Right ventricle myocardium inferior (tissue), 1 donor: ENCODE data around the gene SND1. TPM values are rescaled to one million over a fixed set of nuclear protein-coding genes. Genes with fewer than 3 reads are reported as not detected.
A peak's percentile ranks its signal among the peaks of the same experiment; 100 is the strongest.

Experiments
- ATAC-seq: fragments of 200-7000 bp; cut with Tn5 transposase; one replicate; pipeline ENCODE4 v1.9.1; 2020; ENCODE audit warnings: mild to moderate bottlenecking, moderate library complexity
- DNase-seq: peaks from one replicate; pipeline ENCODE4 v3.0.0; 2021; ENCODE audit errors: missing footprints
- intact Hi-C: fragments of 100-400 bp; cut with DNase I; formaldehyde crosslinking; loops from one replicate; pipeline ENCODE4 v1.11.0; 2022
- microRNA-seq: library from miRNA; unstranded; fragments of <30 nt; microRNA quantifications from one replicate; pipeline ENCODE4 v1.2.0, GENCODE V29; 2020
- total RNA-seq: library from RNA; stranded (reverse); fragmentation: NEBNext Ultra II Directional; extraction: Animal tissue kit (Norgen Biotek cat#: 25700); gene quantifications from one replicate; pipeline ENCODE4 v1.2.1, GENCODE V29; 2021
- donor health status: DM: no; HTN: yes; CAD: no; lungs with severe emphysema.

SND1 gene
- total RNA-seq, 1 donor from 2014 or later = 85.0 TPM

- no peak for ATAC-seq
- DNase-seq = no peak
- intact Hi-C loops = no loop called here
Observed at GRCh38 chr7:128131731-128132130, 479.7 kb downstream of the SND1 start.

- no peak for ATAC-seq
- no peak for DNase-seq
- intact Hi-C loops = no loop called here
Observed at GRCh38 chr7:128132426-128133069, 480.6 kb downstream of the SND1 start.

GRCh38 chr7:128135159-128135514 lies 483.1 kb downstream of the SND1 start:
- ATAC-seq (no peak), DNase-seq (no peak)
- intact Hi-C loops = loop anchor here (2.0 kb wide), 1 partner anchor 74 kb away; no protein-coding TSS in a partner anchor

- DNase-seq (peak; percentile 82), ATAC-seq (peak; percentile 85)
- intact Hi-C loops = loop anchor here (2.0 kb wide), 1 partner anchor 73 kb away; no protein-coding TSS in a partner anchor
Observed at GRCh38 chr7:128135515-128136214, 483.7 kb downstream of the SND1 start.

GRCh38 chr7:128136215-128136597 lies 484.2 kb downstream of the SND1 start:
- peak; percentile 14 for ATAC-seq
- intact Hi-C loops = no loop called here

GRCh38 chr7:128137181-128137580 lies 485.2 kb downstream of the SND1 start:
- ATAC-seq (no peak), DNase-seq (no peak)
- intact Hi-C loops = no loop called here

More at GRCh38 chr7:128136215-128136597, 484.2 kb downstream of the SND1 start:
- DNase-seq = no peak

GRCh38 chr7:128139406-128139805 lies 487.4 kb downstream of the SND1 start:
- DNase-seq = no peak
- intact Hi-C loops = no loop called here
- ATAC-seq = no peak

GRCh38 chr7:128141683-128142195 lies 489.7 kb downstream of the SND1 start:
- no peak for ATAC-seq
- intact Hi-C loops = no loop called here
- DNase-seq = no peak

Small RNA genes lying within 50 kb of the gene (microRNA-seq; reads per million reads assigned to microRNA genes)
- gene MIR593 = not detected

Other genes starting within 250 kb of the SND1 start
- 7.5 TPM for gene GCC1, start 66.6 kb upstream of the SND1 start, total RNA-seq
- gene ARF5, start 63.8 kb upstream of the SND1 start, total RNA-seq = 78.1 TPM
- gene FSCN3, start 58.5 kb upstream of the SND1 start, total RNA-seq = 0.38 TPM
- not detected for gene PAX4, start 34.1 kb upstream of the SND1 start, total RNA-seq